ENCODE measurements around the gene KLHDC9. TPM values are rescaled to one million over a fixed set of nuclear protein-coding genes. Genes with fewer than 3 reads are reported as not detected.

KLHDC9 gene
- total and polyA plus RNA-seq, 2 of the 8 experiments (the other 6 are each of a cell fraction or from before 2014, with no cell fraction given), result 6.5 to 15.6 TPM

GRCh38 chr1:161121042-161121650, 23.0 kb downstream of the KLHDC9 start:
- ChIA-PET CTCF (ENCODE audit: partially characterized antibody) (interaction anchor here (0.6 to 1.4 kb wide), 5 partner anchors 20 to 1076 kb away, joined by 3 to 4 read pairs (median 3); no protein-coding TSS in a partner anchor), POLR2A (ENCODE audit: partially characterized antibody) (interaction anchor here (0.8 to 1.2 kb wide), 5 partner anchors 16 to 167 kb away, joined by 3 to 6 read pairs (median 3); partner anchors contain the start of gene PPOX)
- FAIRE-seq (no peak), DNase-seq (ENCODE audit: low read depth in 1 of 2, low spot score in 2 of 2) (no peak)
- Histone ChIP-seq H3K4me2 (ENCODE audit: insufficient read depth in 1 of 2, low read depth in 2 of 2, low read length in 2 of 2) (no peak overlapping the region), H3K14ac (ENCODE audit: insufficient read length) (no peak overlapping the region), H2BK12ac (ENCODE audit: low read depth, low read length) (no peak overlapping the region), H3K23me2 (ENCODE audit: low read depth, low read length) (peaks cover 12% of the 10 kb centered on the region), H3K18ac (ENCODE audit: extremely low read depth, low read length) (no peak overlapping the region), H3K27me3 (replicated peaks in 1 of 4; ENCODE audit: control insufficient read depth in 3 of 4, extremely low read depth in 1 of 4, insufficient read depth in 3 of 4, low read length in 3 of 4) (no peaks in the 10 kb centered on the region), H3K4me1 (replicated peaks in 1 of 4; ENCODE audit: control insufficient read depth in 3 of 4, insufficient read depth in 4 of 4, low read length in 3 of 4) (peaks cover 4 to 10% (median 5%) of the 10 kb centered on the region in 4 experiments; a peak in 6 of 7 replicates), H2AFZ (ENCODE audit: low read length) (no peak overlapping the region), H3K9me3 (ENCODE audit: insufficient read depth in 2 of 2, low read depth in 1 of 2, low read length in 1 of 2) (no peaks in the 10 kb centered on the region), H3K23ac (ENCODE audit: insufficient read length) (no peak overlapping the region), H3K4ac (replicated peaks; ENCODE audit: insufficient read length, low read depth, low read length) (no peak overlapping the region), H4K91ac (replicated peaks; ENCODE audit: insufficient read length, low read length) (no peak overlapping the region), H3K4me3 (ENCODE audit: extremely low read depth in 1 of 4, insufficient read depth in 2 of 4, low read depth in 3 of 4, low read length in 4 of 4) (no peak overlapping the region), H2BK15ac (ENCODE audit: low read length) (no peak overlapping the region), H3K36me3 (ENCODE audit: control insufficient read depth in 2 of 4, insufficient read depth in 4 of 4, low read length in 3 of 4) (peaks cover 16 to 58% (median 33%) of the 10 kb centered on the region in 4 experiments), H4K20me1 (replicated peaks in 1 of 2; ENCODE audit: control insufficient read depth in 1 of 2, insufficient read depth in 2 of 2, low read length in 2 of 2) (peaks cover 0 to 16% of the 10 kb centered on the region in 2 experiments), H4K5ac (ENCODE audit: insufficient read length, low read depth, low read length) (no peak overlapping the region), H2BK120ac (replicated peaks; ENCODE audit: low read depth, low read length) (no peak overlapping the region), H2BK20ac (ENCODE audit: low read length) (no peak overlapping the region), H4K8ac (ENCODE audit: extremely low read depth, insufficient read depth, low read length) (no peak overlapping the region), H2BK5ac (ENCODE audit: low read depth, low read length) (no peak overlapping the region), H3K79me2 (ENCODE audit: control insufficient read depth in 1 of 2, insufficient read depth in 2 of 2, low read length in 2 of 2) (peaks cover 0 to 32% of the 10 kb centered on the region in 2 experiments; a peak in 2 of 4 replicates), H3K27ac (ENCODE audit: low read depth, low read length) (no peak overlapping the region), H2AK5ac (ENCODE audit: low read depth, low read length) (no peak overlapping the region), H3K79me1 (ENCODE audit: low read depth, low read length) (peaks cover 11% of the 10 kb centered on the region), H3K9ac (replicated peaks in 1 of 4; ENCODE audit: extremely low read depth in 1 of 4, low read depth in 3 of 4, low read length in 3 of 4) (no peak overlapping the region), H3K56ac (replicated peaks; ENCODE audit: insufficient read length, low read depth, low read length) (no peak overlapping the region)
- TF ChIP-seq TCF12 (IDR thresholded peaks at IDR 0.05; ENCODE audit: low read depth, low read length), result no peak
- TF ChIP-seq MAX (IDR thresholded peaks at IDR 0.05), result no peak
- no peak for TF ChIP-seq FOSL1 (IDR thresholded peaks at IDR 0.05; ENCODE audit: insufficient read depth, low read depth, low read length)
- TF ChIP-seq HDAC2 (IDR thresholded peaks at IDR 0.05; ENCODE audit: borderline replicate concordance in 1 of 2, low read depth in 2 of 2, low read length in 2 of 2), result no peak
- no peak for TF ChIP-seq MAFK (IDR thresholded peaks at IDR 0.05; ENCODE audit: low read depth, low read length)
- no peak for TF ChIP-seq E2F6 (IDR thresholded peaks at IDR 0.05)
- no peak for TF ChIP-seq SUZ12 (IDR thresholded peaks at IDR 0.05; ENCODE audit: low read length)
- TF ChIP-seq RBBP5 (IDR thresholded peaks at IDR 0.05; ENCODE audit: borderline replicate concordance, low read depth, low read length), result no peak
- TF ChIP-seq RXRA (IDR thresholded peaks at IDR 0.05; ENCODE audit: insufficient read depth, low read depth, low read length), result no peak
- 86% methylated on average over 3 of the region's 3 CpGs; no CpG with 5 or more reads in 1 of the 2 experiments for WGBS, 2 experiments (ENCODE audit: extremely low coverage in 1 of 2, insufficient coverage in 1 of 2, insufficient read length in 1 of 2, insufficient replicate concordance in 2 of 2, low coverage in 1 of 2, low lambda C conversion rate in 2 of 2, missing lambda C conversion rate in 1 of 2)
